Subcutaneous abdominal adipose tissue (tissue), 5 donors: Measurements from ENCODE around the gene RIMKLB.
"Not testable (repeated sequence)": the region's sequence is repeated elsewhere in the genome, so short reads cannot be mapped to it uniquely, and the experiment has no call there.

Experiments
- H3K27ac ChIP-seq: one replicate; pipeline ENCODE4 v1.7.0; 2013; ENCODE audit warnings: low read depth, mild to moderate bottlenecking, inconsistent platforms, low read length, moderate library complexity
- H3K27me3 ChIP-seq, 5 donors: one replicate each; pipeline ENCODE4 v1.7.0; 2013; ENCODE audit warnings: low read length in 5 of 5, inconsistent platforms in 1 of 5; ENCODE audit not compliant: control insufficient read depth in 5 of 5, insufficient read depth in 4 of 5
- H3K36me3 ChIP-seq, 5 donors: one replicate each; pipeline ENCODE4 v1.7.0; 2013; ENCODE audit warnings: low read length in 5 of 5; ENCODE audit not compliant: control insufficient read depth in 5 of 5, insufficient read depth in 5 of 5
- H3K4me1 ChIP-seq, 5 donors: one replicate each; pipeline ENCODE4 v1.7.0; 2013; ENCODE audit warnings: low read length in 5 of 5, mild to moderate bottlenecking in 3 of 5, moderate library complexity in 1 of 5; ENCODE audit not compliant: control insufficient read depth in 5 of 5, insufficient read depth in 5 of 5
- H3K4me3 ChIP-seq, 5 donors: one replicate each; pipeline ENCODE4 v1.7.0; 2013; ENCODE audit warnings: low read length in 5 of 5, low read depth in 1 of 5
- H3K9ac ChIP-seq, 5 donors: one replicate each; pipeline ENCODE4 v1.7.0; 2013; ENCODE audit warnings: low read length in 5 of 5, mild to moderate bottlenecking in 4 of 5, moderate library complexity in 3 of 5
- H3K9me3 ChIP-seq, 5 donors: one replicate each; pipeline ENCODE4 v1.7.0; 2013; ENCODE audit warnings: low read length in 5 of 5; ENCODE audit not compliant: control insufficient read depth in 5 of 5
- donor health status: healthy.
- donor health status: healthy.
- donor health status: healthy.
- donor health status: healthy.
- donor health status: healthy.

RIMKLB gene

GRCh38 chr12:8760076-8760475 lies 62.3 kb downstream of the RIMKLB start:
- H3K4me1 ChIP-seq, H3K27ac ChIP-seq, H3K9me3 ChIP-seq, H3K9ac ChIP-seq, H3K4me3 ChIP-seq, H3K27me3 ChIP-seq: not testable (repeated sequence)
- H3K36me3 ChIP-seq: peaks cover 2 to 21% (median 16%) of the 10 kb centered on the region in 5 donors

GRCh38 chr12:8762701-8763100 lies 64.9 kb downstream of the RIMKLB start:
- H3K36me3 ChIP-seq, H3K9me3 ChIP-seq, H3K4me3 ChIP-seq, H3K27ac ChIP-seq, H3K27me3 ChIP-seq, H3K9ac ChIP-seq, H3K4me1 ChIP-seq: not testable (repeated sequence)

GRCh38 chr12:8766121-8766520 lies 68.3 kb downstream of the RIMKLB start:
- not testable (repeated sequence) for H3K4me3 ChIP-seq, H3K4me1 ChIP-seq, H3K9ac ChIP-seq, H3K9me3 ChIP-seq, H3K27ac ChIP-seq, H3K27me3 ChIP-seq
- peaks cover 0 to 11% (median 2%) of the 10 kb centered on the region in 5 donors for H3K36me3 ChIP-seq

- no peak overlapping the region for H3K4me3 ChIP-seq
- peaks cover 4 to 20% (median 7%) of the 10 kb centered on the region in 5 donors for H3K36me3 ChIP-seq
- no peaks in the 10 kb centered on the region for H3K9me3 ChIP-seq
- no peak overlapping the region for H3K27ac ChIP-seq
- no peak overlapping the region for H3K9ac ChIP-seq
- no peaks in the 10 kb centered on the region for H3K4me1 ChIP-seq
- no peaks in the 10 kb centered on the region for H3K27me3 ChIP-seq
Observed at GRCh38 chr12:8770499-8770898, 72.7 kb downstream of the RIMKLB start.

GRCh38 chr12:8771072-8771471 lies 73.3 kb downstream of the RIMKLB start:
- no peaks in the 10 kb centered on the region for H3K27me3 ChIP-seq
- no peak overlapping the region for H3K27ac ChIP-seq
- peaks cover 4 to 22% (median 7%) of the 10 kb centered on the region in 5 donors for H3K36me3 ChIP-seq
- no peak overlapping the region for H3K9ac ChIP-seq
- H3K4me1 ChIP-seq: no peaks in the 10 kb centered on the region
- H3K9me3 ChIP-seq: no peaks in the 10 kb centered on the region
- no peak overlapping the region for H3K4me3 ChIP-seq

GRCh38 chr12:8773461-8773860 lies 75.7 kb downstream of the RIMKLB start:
- no peak overlapping the region for H3K27ac ChIP-seq
- H3K4me3 ChIP-seq: no peak overlapping the region
- H3K4me1 ChIP-seq: no peaks in the 10 kb centered on the region
- peaks cover 4 to 17% (median 12%) of the 10 kb centered on the region in 5 donors for H3K36me3 ChIP-seq
- H3K9ac ChIP-seq: no peak overlapping the region
- H3K9me3 ChIP-seq: no peaks in the 10 kb centered on the region
- no peaks in the 10 kb centered on the region for H3K27me3 ChIP-seq

- H3K9ac ChIP-seq: no peak overlapping the region
Observed at GRCh38 chr12:8779281-8779680, 81.5 kb downstream of the RIMKLB start.

GRCh38 chr12:8779862-8780261 lies 82.1 kb downstream of the RIMKLB start:
- Histone ChIP-seq H3K9me3 (no peaks in the 10 kb centered on the region), H3K27ac (no peak overlapping the region), H3K9ac (no peak overlapping the region), H3K36me3 (peaks cover 6 to 19% (median 12%) of the 10 kb centered on the region in 5 donors), H3K4me3 (no peak overlapping the region), H3K4me1 (peaks cover 0 to 6% (median 0%) of the 10 kb centered on the region in 5 donors), H3K27me3 (no peaks in the 10 kb centered on the region)

More at GRCh38 chr12:8779281-8779680, 81.5 kb downstream of the RIMKLB start:
- peaks cover 0 to 6% (median 0%) of the 10 kb centered on the region in 5 donors for H3K4me1 ChIP-seq
- peaks cover 6 to 18% (median 16%) of the 10 kb centered on the region in 5 donors for H3K36me3 ChIP-seq
- H3K9me3 ChIP-seq: no peaks in the 10 kb centered on the region
- H3K27me3 ChIP-seq: no peaks in the 10 kb centered on the region
- H3K27ac ChIP-seq: no peak overlapping the region
- no peak overlapping the region for H3K4me3 ChIP-seq

GRCh38 chr12:8780389-8780788 lies 82.6 kb downstream of the RIMKLB start:
- H3K27me3 ChIP-seq: no peaks in the 10 kb centered on the region
- H3K9me3 ChIP-seq: no peaks in the 10 kb centered on the region
- H3K27ac ChIP-seq: no peak overlapping the region
- peaks cover 6 to 19% (median 11%) of the 10 kb centered on the region in 5 donors for H3K36me3 ChIP-seq
- no peak overlapping the region for H3K9ac ChIP-seq
- H3K4me3 ChIP-seq: no peak overlapping the region
- H3K4me1 ChIP-seq: peaks cover 0 to 6% (median 0%) of the 10 kb centered on the region in 5 donors

GRCh38 chr12:8781381-8782127 lies 83.8 kb downstream of the RIMKLB start:
- H3K4me1 ChIP-seq: peaks cover 0 to 6% (median 0%) of the 10 kb centered on the region in 5 donors
- H3K27me3 ChIP-seq: no peaks in the 10 kb centered on the region
- no peak overlapping the region for H3K27ac ChIP-seq
- H3K9ac ChIP-seq: no peak overlapping the region
- H3K9me3 ChIP-seq: no peaks in the 10 kb centered on the region
- H3K36me3 ChIP-seq: peaks cover 6 to 19% (median 8%) of the 10 kb centered on the region in 5 donors
- no peak overlapping the region for H3K4me3 ChIP-seq
